Endodermal cell (in vitro differentiated cells): Measurements from ENCODE around the gene ZP2. TPM values are rescaled to one million over a fixed set of nuclear protein-coding genes. Genes with fewer than 3 reads are reported as not detected.
"Not testable (repeated sequence)": the region's sequence is repeated elsewhere in the genome, so short reads cannot be mapped to it uniquely, and the experiment has no call there.

Experiments
- DNase-seq: peaks from one replicate; pipeline ENCODE4 v3.0.0-alpha.2; 2017
- H3K27ac ChIP-seq: 2 replicates; pipeline ENCODE4 v1.5.1; 2013; ENCODE audit warnings: mild to moderate bottlenecking, low read depth, low read length, moderate library complexity
- H3K27me3 ChIP-seq: 2 replicates; pipeline ENCODE4 v1.6.1; 2013; ENCODE audit warnings: mild to moderate bottlenecking, low read length, moderate library complexity; ENCODE audit not compliant: insufficient read depth, control insufficient read depth, poor library complexity, severe bottlenecking
- H3K36me3 ChIP-seq: 2 replicates; pipeline ENCODE4 v1.7.0; 2013; ENCODE audit warnings: mild to moderate bottlenecking, low read length, moderate library complexity; ENCODE audit not compliant: control insufficient read depth, insufficient read depth
- H3K4me1 ChIP-seq: one replicate; pipeline ENCODE4 v1.7.0; 2013; ENCODE audit warnings: low read length; ENCODE audit not compliant: control insufficient read depth, insufficient read depth
- H3K4me3 ChIP-seq: 2 replicates; pipeline ENCODE4 v1.5.1; 2013; ENCODE audit warnings: mild to moderate bottlenecking, low read length, moderate library complexity
- H3K9ac ChIP-seq: 2 replicates; pipeline ENCODE4 v1.6.1; 2013; ENCODE audit warnings: mild to moderate bottlenecking, low read length, moderate library complexity; ENCODE audit not compliant: poor library complexity, severe bottlenecking; ENCODE audit errors: extremely low read depth
- H3K9me3 ChIP-seq: 2 replicates; pipeline ENCODE4 v1.6.1; 2013; ENCODE audit warnings: mild to moderate bottlenecking, low read length, moderate library complexity; ENCODE audit not compliant: control insufficient read depth
- H3K27ac Mint-ChIP-seq: 2 replicates; pipeline ENCODE4 v1.8.0; 2020; ENCODE audit warnings: mixed read lengths
- H3K27me3 Mint-ChIP-seq: 2 replicates; pipeline ENCODE4 v1.8.0; 2021; ENCODE audit warnings: mild to moderate bottlenecking, mixed read lengths; ENCODE audit not compliant: insufficient read depth
- H3K36me3 Mint-ChIP-seq: 2 replicates; pipeline ENCODE4 v1.8.0; 2020; ENCODE audit warnings: low read depth, mixed read lengths
- H3K4me1 Mint-ChIP-seq: 2 replicates; pipeline ENCODE4 v1.8.0; 2020; ENCODE audit warnings: mixed read lengths
- H3K4me3 Mint-ChIP-seq: 2 replicates; pipeline ENCODE4 v1.8.0; 2020; ENCODE audit warnings: mild to moderate bottlenecking, moderate library complexity, mixed read lengths
- H3K9me3 Mint-ChIP-seq: 2 replicates; pipeline ENCODE4 v1.8.0; 2020; ENCODE audit warnings: mild to moderate bottlenecking, mixed read lengths
- CTCF ChIP-seq: fragments of 200-600 bp; sonication (generic); conservative IDR thresholded peaks from 2 replicates; pipeline ENCODE4 v1.5.0; 2021; ENCODE audit warnings: antibody characterized with exemption, mild to moderate bottlenecking
- WGBS, 2 experiments: methylation state at CpG; one replicate each; pipeline versions ENCODE4 v1.1.5 to v1.1.7; 2013; ENCODE audit warnings: missing lambda C conversion rate in 2 of 2, mixed read lengths in 1 of 2; ENCODE audit not compliant: insufficient coverage in 1 of 2, insufficient read length in 1 of 2; 5-methylcytosine and 5-hydroxymethylcytosine counted together
- total RNA-seq, 2 donors: library from RNA; stranded (reverse); fragmentation: NEBNext Ultra II Directional in 1 of 2; extraction: Animal tissue kit (Norgen Biotek cat#: 25700) in 1 of 2; gene quantifications; 2 replicates in 1 of 2; 3 replicates in 1 of 2; pipeline ENCODE4 v1.2.1, GENCODE V29; 2021

Gene ZP2
- total RNA-seq, 2 donors from 2014 or later: not detected

DNA sequence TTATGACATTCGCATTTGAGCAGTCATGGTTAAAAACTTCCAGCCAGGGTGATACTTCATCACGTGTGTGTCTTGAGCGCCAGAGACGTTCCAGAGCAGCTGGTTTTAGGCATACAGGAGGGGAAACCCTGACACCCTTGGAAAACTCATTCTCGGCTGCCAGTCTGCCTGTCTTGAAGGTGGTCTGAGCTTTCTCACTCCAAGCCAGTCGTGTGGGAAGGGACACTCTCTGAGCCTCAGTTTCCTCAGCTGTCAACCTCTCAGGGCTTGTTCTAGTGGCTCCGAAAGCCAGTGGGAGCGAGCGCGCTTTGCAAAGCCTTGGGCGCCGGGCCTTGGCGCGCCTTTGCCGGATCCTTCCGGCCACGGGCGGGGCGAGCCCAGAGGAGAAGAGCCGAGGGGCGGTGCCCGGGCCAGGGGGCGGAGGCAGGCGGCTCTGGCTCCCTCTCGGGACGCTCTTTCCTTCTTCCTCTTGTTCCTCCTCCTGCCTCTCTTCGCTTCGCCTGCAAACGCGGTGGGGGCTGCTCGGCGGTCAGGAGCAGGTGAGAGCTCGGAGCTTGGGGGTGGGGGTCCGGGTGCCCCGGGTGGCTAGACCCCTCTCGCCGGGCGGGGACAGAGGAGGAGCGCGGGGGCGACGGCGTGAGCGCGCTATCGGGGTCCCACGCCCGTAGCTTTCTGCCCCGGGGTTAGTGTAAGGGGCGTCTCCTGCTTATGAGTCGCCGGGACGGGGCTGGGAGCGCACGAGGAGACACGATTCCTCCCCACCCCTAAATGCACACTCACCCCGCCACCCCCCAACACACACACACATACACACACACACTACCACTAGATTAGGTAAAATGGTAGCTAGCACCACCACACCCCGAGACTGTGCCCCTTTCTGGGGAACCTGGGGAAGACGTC is 52.9 kb downstream of the ZP2 start, which contains the start of gene LDAF1:
TSS of gene LDAF1 (plus strand) at position 467 of the 903 bp plus-strand sequence. CDS start 2,509 bp downstream, outside the sequence.
- peak within 1 kb of the TSS; percentile 79 for H3K4me3 Mint-ChIP-seq
- 3 to 15% methylated on average over 7 to 54 of the region's 59 CpGs for WGBS, 2 experiments
- peaks cover 5% of the 10 kb centered on the region for H3K4me1 Mint-ChIP-seq
- no peaks in the 10 kb centered on the region for H3K27me3 ChIP-seq
- no peak for TF ChIP-seq CTCF
- H3K36me3 Mint-ChIP-seq: peaks cover 21% of the 10 kb centered on the region
- peak within 1 kb of the TSS; percentile 66 for H3K9ac ChIP-seq
- peaks cover 4% of the 10 kb centered on the region for H3K9me3 Mint-ChIP-seq
- H3K4me1 ChIP-seq: no peaks in the 10 kb centered on the region
- H3K27ac Mint-ChIP-seq: peak within 1 kb of the TSS; percentile 77
- peak within 1 kb of the TSS; percentile 94 for H3K4me3 ChIP-seq
- DNase-seq: peak; percentile 94
- H3K27me3 Mint-ChIP-seq: peaks cover 25% of the 10 kb centered on the region
- H3K27ac ChIP-seq: no peak within 1 kb of the TSS
- peaks cover 26% of the 10 kb centered on the region for H3K36me3 ChIP-seq
- peaks cover 4% of the 10 kb centered on the region for H3K9me3 ChIP-seq

GRCh38 chr16:21157632-21158031 is 53.7 kb downstream of the ZP2 start:
- Mint-ChIP-seq H3K4me3 (no peak overlapping the region), H3K4me1 (peaks cover 5% of the 10 kb centered on the region), H3K27me3 (peaks cover 31% of the 10 kb centered on the region), H3K27ac (no peak overlapping the region), H3K36me3 (peaks cover 13% of the 10 kb centered on the region), H3K9me3 (peaks cover 8% of the 10 kb centered on the region)
- H3K4me3 ChIP-seq: no peak overlapping the region
- no peak overlapping the region for H3K27ac ChIP-seq
- 80 to 83% methylated on average over 3 to 5 of the region's 5 CpGs for WGBS, 2 experiments
- H3K4me1 ChIP-seq: no peaks in the 10 kb centered on the region
- no peak for TF ChIP-seq CTCF
- peaks cover 4% of the 10 kb centered on the region for H3K9me3 ChIP-seq
- peaks cover 18% of the 10 kb centered on the region for H3K36me3 ChIP-seq
- H3K27me3 ChIP-seq: no peaks in the 10 kb centered on the region
- no peak for DNase-seq
- H3K9ac ChIP-seq: no peak overlapping the region

GRCh38 chr16:21156767-21157467 is 54.5 kb downstream of the ZP2 start:
- no peak overlapping the region for H3K27ac Mint-ChIP-seq
- Histone ChIP-seq H3K4me1 (no peaks in the 10 kb centered on the region), H3K4me3 (no peak overlapping the region), H3K9ac (no peak overlapping the region), H3K9me3 (peaks cover 4% of the 10 kb centered on the region), H3K27ac (no peak overlapping the region), H3K36me3 (peaks cover 12% of the 10 kb centered on the region), H3K27me3 (no peaks in the 10 kb centered on the region)
- H3K27me3 Mint-ChIP-seq: peaks cover 35% of the 10 kb centered on the region
- no peak overlapping the region for H3K4me3 Mint-ChIP-seq
- H3K36me3 Mint-ChIP-seq: peaks cover 10% of the 10 kb centered on the region
- peaks cover 7% of the 10 kb centered on the region for H3K4me1 Mint-ChIP-seq
- peak; percentile 79 for TF ChIP-seq CTCF
- WGBS, 2 experiments: 47 to 62% methylated on average over 2 to 6 of the region's 6 CpGs
- H3K9me3 Mint-ChIP-seq: peaks cover 8% of the 10 kb centered on the region
- DNase-seq: peak; percentile 82

DNA sequence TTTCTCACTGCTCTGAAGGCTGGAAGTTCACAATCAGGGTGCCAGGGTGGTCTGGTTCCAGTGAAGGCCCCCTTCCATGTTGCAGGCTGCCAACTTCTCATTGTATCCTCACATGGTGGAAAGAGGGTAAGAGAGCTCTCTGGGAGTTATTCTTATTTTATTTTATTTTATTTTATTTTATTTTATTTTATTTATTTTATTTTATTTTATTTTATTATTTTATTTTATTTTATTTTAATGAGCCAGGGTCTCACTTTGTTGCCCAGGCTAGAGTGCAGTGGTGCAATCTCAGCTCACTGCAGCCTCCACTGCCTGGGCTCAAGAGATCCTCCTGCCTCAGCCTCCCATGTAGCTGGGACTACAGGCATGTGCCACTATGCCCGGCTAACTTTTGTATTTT is 55.4 kb downstream of the ZP2 start:
- not testable (repeated sequence) for H3K27ac ChIP-seq

More for the DNA sequence above, 55.4 kb downstream of the ZP2 start:
- not testable (repeated sequence) for H3K4me3 ChIP-seq, DNase-seq, H3K9me3 ChIP-seq, H3K9ac ChIP-seq, H3K36me3 ChIP-seq, H3K4me1 ChIP-seq, H3K4me3 Mint-ChIP-seq, H3K4me1 Mint-ChIP-seq, H3K27me3 ChIP-seq, H3K36me3 Mint-ChIP-seq, H3K9me3 Mint-ChIP-seq, H3K27ac Mint-ChIP-seq
- H3K27me3 Mint-ChIP-seq: peaks cover 44% of the 10 kb centered on the region
- WGBS, 2 experiments: 100% methylated on average over 1 of the region's 1 CpG; no CpG with 5 or more reads in 1 of the 2 experiments
